KMS-11 (cell line): ENCODE results near the gene PNMA6E.

Source experiments
- H2AFZ ChIP-seq: fragments of 200-600 bp; sonication (generic); 2 replicates; pipeline ENCODE4 v1.6.1; 2016; ENCODE audit warnings: antibody characterized with exemption, mixed run types, low read depth
- H3K27ac ChIP-seq: fragments of 200-600 bp; sonication (generic); 2 replicates; pipeline ENCODE4 v1.6.1; 2016; ENCODE audit warnings: mild to moderate bottlenecking, mixed run types
- H3K27me3 ChIP-seq: fragments of 200-600 bp; sonication (generic); 2 replicates; pipeline ENCODE4 v1.6.1; 2017; ENCODE audit warnings: mild to moderate bottlenecking, low read depth, mixed run types, moderate library complexity; ENCODE audit not compliant: insufficient read depth
- H3K36me3 ChIP-seq: fragments of 200-600 bp; sonication (generic); 2 replicates; pipeline ENCODE4 v1.6.1; 2017; ENCODE audit warnings: mild to moderate bottlenecking, mixed run types; ENCODE audit not compliant: insufficient read depth
- H3K4me1 ChIP-seq: fragments of 200-600 bp; sonication (generic); 2 replicates; pipeline ENCODE4 v1.6.1; 2016; ENCODE audit warnings: mild to moderate bottlenecking, low read depth, mixed run types; ENCODE audit not compliant: poor library complexity, severe bottlenecking
- H3K4me2 ChIP-seq: fragments of 200-600 bp; sonication (generic); 2 replicates; pipeline ENCODE4 v1.7.0; 2016; ENCODE audit warnings: mild to moderate bottlenecking, mixed run types
- H3K4me3 ChIP-seq: fragments of 200-600 bp; sonication (generic); IDR thresholded peaks from 2 replicates; pipeline ENCODE4 v1.6.1; 2017; ENCODE audit warnings: low read depth, low read length, mixed read lengths; ENCODE audit not compliant: insufficient read depth
- H3K79me2 ChIP-seq: fragments of 200-600 bp; sonication (generic); 2 replicates; pipeline ENCODE4 v1.6.1; 2016; ENCODE audit warnings: low read depth, mixed run types; ENCODE audit not compliant: insufficient read depth
- H3K9ac ChIP-seq: fragments of 200-600 bp; sonication (generic); 2 replicates; pipeline ENCODE4 v1.6.1; 2016; ENCODE audit warnings: mild to moderate bottlenecking, mixed run types
- H4K20me1 ChIP-seq: fragments of 200-600 bp; sonication (generic); 2 replicates; pipeline ENCODE4 v1.6.1; 2016; ENCODE audit warnings: mild to moderate bottlenecking, mixed run types; ENCODE audit not compliant: insufficient read depth
- TF ChIP-seq, protein P1 (sequence below): fragments of 200-600 bp; sonication (generic); conservative IDR thresholded peaks from 2 replicates; pipeline ENCODE4 v1.6.1; 2017; ENCODE audit warnings: low read depth, mild to moderate bottlenecking, antibody characterized with exemption, low read length, moderate library complexity, mixed read lengths

Gene PNMA6E

DNA sequence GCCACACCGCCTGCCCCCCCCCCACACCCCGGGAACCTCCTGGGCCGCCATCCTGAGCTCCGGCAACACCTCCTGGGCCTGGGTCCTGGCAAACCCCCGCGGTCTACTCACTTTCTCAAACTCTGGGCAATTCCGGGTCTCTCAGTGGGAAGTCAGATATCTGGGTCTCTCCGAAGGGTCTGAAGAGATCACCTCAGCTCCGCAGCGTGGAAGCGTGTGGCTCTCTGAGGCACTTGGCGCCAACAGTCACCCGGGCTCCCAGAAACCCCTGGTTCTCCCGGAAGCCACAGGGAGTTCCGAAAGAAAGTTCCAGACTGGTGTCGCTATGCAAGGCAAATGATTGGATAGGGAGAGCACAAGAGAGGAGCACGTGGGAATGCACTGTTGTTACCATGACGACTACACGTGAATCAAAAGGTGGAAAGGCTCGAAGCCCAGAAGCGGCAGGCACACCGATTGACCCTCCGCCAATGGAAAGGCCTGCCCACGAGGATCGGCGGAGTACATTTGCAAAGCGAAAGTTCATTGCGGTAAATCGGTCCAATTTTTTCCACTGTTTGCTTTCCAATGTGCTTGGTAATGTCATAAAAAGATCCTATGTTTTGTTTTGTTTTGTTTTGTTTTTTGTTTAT lies at the start of gene PNMA6E:
PNMA6E (minus strand) TSS at position 218 of the 632 bp plus-strand sequence. CDS start 2,501 bp downstream, outside the sequence.
- Histone ChIP-seq H3K9ac (no peak within 1 kb of the TSS), H2AFZ (no peak within 1 kb of the TSS), H3K4me3 (no peak within 1 kb of the TSS), H4K20me1 (no peaks in the 10 kb centered on the region), H3K36me3 (no peaks in the 10 kb centered on the region), H3K27ac (no peak within 1 kb of the TSS), H3K79me2 (no peaks in the 10 kb centered on the region), H3K4me1 (no peaks in the 10 kb centered on the region), H3K27me3 (no peaks in the 10 kb centered on the region), H3K4me2 (no peak within 1 kb of the TSS)
- TF ChIP-seq, protein P1, sequence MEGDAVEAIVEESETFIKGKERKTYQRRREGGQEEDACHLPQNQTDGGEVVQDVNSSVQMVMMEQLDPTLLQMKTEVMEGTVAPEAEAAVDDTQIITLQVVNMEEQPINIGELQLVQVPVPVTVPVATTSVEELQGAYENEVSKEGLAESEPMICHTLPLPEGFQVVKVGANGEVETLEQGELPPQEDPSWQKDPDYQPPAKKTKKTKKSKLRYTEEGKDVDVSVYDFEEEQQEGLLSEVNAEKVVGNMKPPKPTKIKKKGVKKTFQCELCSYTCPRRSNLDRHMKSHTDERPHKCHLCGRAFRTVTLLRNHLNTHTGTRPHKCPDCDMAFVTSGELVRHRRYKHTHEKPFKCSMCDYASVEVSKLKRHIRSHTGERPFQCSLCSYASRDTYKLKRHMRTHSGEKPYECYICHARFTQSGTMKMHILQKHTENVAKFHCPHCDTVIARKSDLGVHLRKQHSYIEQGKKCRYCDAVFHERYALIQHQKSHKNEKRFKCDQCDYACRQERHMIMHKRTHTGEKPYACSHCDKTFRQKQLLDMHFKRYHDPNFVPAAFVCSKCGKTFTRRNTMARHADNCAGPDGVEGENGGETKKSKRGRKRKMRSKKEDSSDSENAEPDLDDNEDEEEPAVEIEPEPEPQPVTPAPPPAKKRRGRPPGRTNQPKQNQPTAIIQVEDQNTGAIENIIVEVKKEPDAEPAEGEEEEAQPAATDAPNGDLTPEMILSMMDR, result no peak

DNA sequence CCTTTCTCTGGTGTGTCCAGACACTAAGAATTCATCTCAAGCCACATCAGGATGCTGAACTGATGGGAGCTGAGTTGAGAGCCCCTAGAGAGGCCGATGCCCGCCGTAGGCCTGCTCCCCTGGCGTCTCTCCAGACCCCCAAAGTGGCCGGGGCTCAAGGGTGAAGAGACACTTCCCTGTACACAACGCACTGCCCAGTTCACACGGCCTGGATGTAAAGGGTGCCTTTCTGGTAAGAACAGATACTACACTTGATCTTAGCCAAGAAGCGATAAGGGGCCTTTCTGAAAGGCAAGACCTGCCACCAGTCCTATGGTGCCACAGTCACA lies 49.8 kb upstream of the PNMA6E start:
- Histone ChIP-seq H3K79me2 (no peaks in the 10 kb centered on the region), H2AFZ (no peak overlapping the region), H3K9ac (no peak overlapping the region), H3K4me1 (no peaks in the 10 kb centered on the region), H3K4me2 (no peak overlapping the region), H3K36me3 (no peaks in the 10 kb centered on the region), H4K20me1 (no peaks in the 10 kb centered on the region), H3K4me3 (no peak overlapping the region), H3K27me3 (no peaks in the 10 kb centered on the region), H3K27ac (no peak overlapping the region)
- TF ChIP-seq, protein P1, result no peak

DNA sequence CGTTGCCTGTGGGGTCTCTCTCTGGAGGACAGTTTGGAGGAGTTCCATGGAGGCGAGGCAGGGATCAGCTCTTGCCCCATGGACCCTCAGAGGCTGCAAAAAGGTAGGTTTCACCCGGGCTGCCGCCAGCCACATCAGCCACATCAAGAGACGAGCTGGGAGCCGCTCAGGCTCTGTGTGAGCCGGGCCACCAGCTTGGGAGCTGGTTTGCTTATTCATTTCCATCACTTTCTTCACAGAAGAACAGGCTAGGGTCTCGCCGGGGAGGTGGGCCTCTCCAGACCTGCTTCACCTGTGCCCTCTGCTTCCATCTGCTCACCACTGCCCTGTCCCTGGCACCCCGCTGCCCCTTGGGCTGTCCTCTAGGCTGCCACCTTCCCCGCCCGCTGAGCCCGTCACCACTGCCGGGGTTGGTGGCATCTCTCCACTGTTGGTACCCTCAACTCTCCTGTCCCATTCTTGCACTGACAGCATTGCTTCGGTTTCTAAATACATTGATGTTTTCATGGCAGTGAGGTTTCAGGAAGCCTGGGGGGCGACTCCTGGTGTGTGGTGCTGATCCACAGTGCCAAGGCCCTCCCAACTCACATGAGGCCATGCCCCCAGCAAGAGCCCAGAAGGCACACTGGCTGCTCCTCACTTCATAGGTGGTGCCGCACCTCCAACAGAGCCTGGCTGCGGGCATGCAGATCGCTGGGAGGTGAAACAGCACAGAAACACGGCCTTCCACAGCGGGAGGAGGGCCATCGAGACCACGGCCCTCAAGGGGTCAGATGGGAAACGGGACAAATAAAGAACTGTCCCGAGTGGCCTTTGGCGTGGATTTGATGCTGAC lies 49.2 kb upstream of the PNMA6E start:
- Histone ChIP-seq H3K27ac (no peak overlapping the region), H4K20me1 (no peaks in the 10 kb centered on the region), H3K79me2 (no peaks in the 10 kb centered on the region), H3K36me3 (no peaks in the 10 kb centered on the region), H3K4me2 (no peak overlapping the region), H3K9ac (no peak overlapping the region), H2AFZ (no peak overlapping the region), H3K4me1 (no peaks in the 10 kb centered on the region), H3K4me3 (no peak overlapping the region), H3K27me3 (no peaks in the 10 kb centered on the region)
- TF ChIP-seq, protein P1, result no peak

DNA sequence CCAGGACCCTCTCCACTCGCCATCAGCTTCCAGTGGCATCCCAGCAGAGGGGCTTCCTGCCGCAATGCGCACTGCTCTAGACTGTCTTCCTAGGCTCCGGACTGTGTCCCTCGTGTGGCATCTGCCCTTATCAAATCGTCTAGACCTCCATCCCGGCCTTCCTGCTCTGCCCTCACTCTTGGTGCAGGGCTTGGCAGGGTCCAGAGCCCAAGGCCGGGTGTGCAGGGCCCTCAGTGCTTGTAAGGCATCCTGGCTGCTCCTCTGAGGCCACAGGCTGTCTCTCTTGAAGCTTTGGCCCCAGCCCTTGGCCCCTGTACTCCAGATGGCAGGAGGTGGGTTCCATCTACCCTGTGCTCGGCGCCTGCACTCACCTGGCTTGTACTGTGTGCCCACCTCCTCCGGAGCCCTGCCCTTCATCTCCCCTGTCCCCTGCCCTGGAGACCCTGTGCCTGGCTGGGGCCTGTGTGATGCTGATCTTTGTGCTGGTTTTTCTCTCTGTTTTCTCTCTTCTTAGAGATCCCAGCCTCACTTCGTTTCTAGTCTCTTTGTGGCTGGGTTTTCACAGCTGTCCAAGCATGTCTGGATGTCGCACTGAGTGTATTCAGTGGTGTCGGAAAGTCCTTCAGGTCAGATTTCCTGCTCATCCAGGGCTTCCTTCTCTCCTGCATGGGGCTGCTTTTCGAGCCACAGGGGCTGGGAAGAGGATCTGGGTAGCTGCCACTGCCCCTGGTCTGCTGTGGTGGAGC lies 48.4 kb upstream of the PNMA6E start:
- H3K4me2 ChIP-seq, result no peak overlapping the region
- H4K20me1 ChIP-seq, result no peaks in the 10 kb centered on the region
- no peak overlapping the region for H3K4me3 ChIP-seq
- H3K36me3 ChIP-seq, result no peaks in the 10 kb centered on the region
- no peak overlapping the region for H3K9ac ChIP-seq
- no peak overlapping the region for H3K27ac ChIP-seq
- H3K27me3 ChIP-seq, result no peaks in the 10 kb centered on the region
- H3K79me2 ChIP-seq, result no peaks in the 10 kb centered on the region
- TF ChIP-seq, protein P1, result no peak
- no peaks in the 10 kb centered on the region for H3K4me1 ChIP-seq
- H2AFZ ChIP-seq, result no peak overlapping the region
